Mesenchymal stem cell (in vitro differentiated cells and primary cell): Measurements from ENCODE around the gene ZNF107.

Experiments
- DNase-seq: peaks from one replicate; pipeline ENCODE4 v3.0.0-alpha.2; 2013
- H2AFZ ChIP-seq: one replicate; pipeline ENCODE4 v1.6.1; 2013; ENCODE audit warnings: low read depth, mild to moderate bottlenecking, control low read depth, inconsistent platforms, low read length, moderate library complexity
- H2AK5ac ChIP-seq: 2 replicates; pipeline ENCODE4 v1.6.1; 2013; ENCODE audit warnings: low read length, moderate library complexity, mild to moderate bottlenecking, inconsistent platforms; ENCODE audit not compliant: severe bottlenecking
- H2BK120ac ChIP-seq: one replicate; pipeline ENCODE4 v1.6.1; 2013; ENCODE audit warnings: low read depth, mild to moderate bottlenecking, inconsistent platforms, low read length, moderate library complexity
- H2BK12ac ChIP-seq, 2 experiments: one replicate each; pipeline ENCODE4 v1.6.1; 2013; ENCODE audit warnings: inconsistent platforms in 2 of 2, low read length in 2 of 2, mild to moderate bottlenecking in 2 of 2, moderate library complexity in 2 of 2, control low read depth in 1 of 2
- H2BK15ac ChIP-seq: one replicate; pipeline ENCODE4 v1.6.1; 2013; ENCODE audit warnings: mild to moderate bottlenecking, low read depth, inconsistent platforms; ENCODE audit not compliant: poor library complexity, severe bottlenecking
- H2BK5ac ChIP-seq: 2 replicates; pipeline ENCODE4 v1.6.1; 2013; ENCODE audit warnings: low read depth, mild to moderate bottlenecking, low read length, control low read depth, inconsistent platforms; ENCODE audit not compliant: poor library complexity, severe bottlenecking
- H3K14ac ChIP-seq, 2 experiments: one replicate each; pipeline ENCODE4 v1.6.1; 2013; ENCODE audit warnings: inconsistent platforms in 2 of 2, low read length in 2 of 2, control low read depth in 1 of 2, mild to moderate bottlenecking in 1 of 2, moderate library complexity in 1 of 2
- H3K18ac ChIP-seq, 2 experiments: one replicate each; pipeline ENCODE4 v1.6.1; 2013; ENCODE audit warnings: inconsistent platforms in 2 of 2, low read length in 2 of 2, control low read depth in 1 of 2, low read depth in 1 of 2, mild to moderate bottlenecking in 1 of 2
- H3K23ac ChIP-seq, 2 experiments: one replicate each; pipeline ENCODE4 v1.6.1; 2013; ENCODE audit warnings: inconsistent platforms in 2 of 2, low read length in 2 of 2, mild to moderate bottlenecking in 2 of 2, moderate library complexity in 2 of 2, control low read depth in 1 of 2
- H3K27ac ChIP-seq: 2 replicates; pipeline ENCODE4 v1.5.1; 2013; ENCODE audit warnings: mild to moderate bottlenecking, moderate library complexity, low read length, control low read depth, inconsistent platforms; ENCODE audit not compliant: poor library complexity, severe bottlenecking
- H3K27me3 ChIP-seq, 2 experiments: 2 replicates each; pipeline versions ENCODE4 v1.6.1 to v1.7.0; 2013; ENCODE audit warnings: low read length in 2 of 2, mild to moderate bottlenecking in 2 of 2, moderate library complexity in 2 of 2, control low read depth in 1 of 2, inconsistent platforms in 1 of 2; ENCODE audit not compliant: control insufficient read depth in 1 of 2, insufficient read depth in 1 of 2
- H3K36me3 ChIP-seq, 2 experiments: 2 replicates each; pipeline versions ENCODE4 v1.6.1 to v1.7.0; 2013; ENCODE audit warnings: low read length in 2 of 2, control low read depth in 1 of 2, inconsistent platforms in 1 of 2, low read depth in 1 of 2, mild to moderate bottlenecking in 1 of 2; ENCODE audit not compliant: insufficient read depth in 2 of 2, control insufficient read depth in 1 of 2
- H3K4ac ChIP-seq, 2 experiments: one replicate each; pipeline ENCODE4 v1.6.1; 2013; ENCODE audit warnings: inconsistent platforms in 2 of 2, low read length in 2 of 2, mild to moderate bottlenecking in 2 of 2, moderate library complexity in 2 of 2, control low read depth in 1 of 2, low read depth in 1 of 2
- H3K4me1 ChIP-seq: 2 replicates; pipeline ENCODE4 v1.6.1; 2013; ENCODE audit warnings: low read depth, low read length, control low read depth; ENCODE audit not compliant: control insufficient read depth, insufficient read depth
- H3K4me2 ChIP-seq: 2 replicates; pipeline ENCODE4 v1.6.1; 2013; ENCODE audit warnings: low read length, mild to moderate bottlenecking, inconsistent platforms; ENCODE audit not compliant: poor library complexity, severe bottlenecking
- H3K4me3 ChIP-seq, 2 experiments: 2 replicates each; pipeline versions ENCODE4 v1.5.1 to v1.7.0; 2013; ENCODE audit warnings: low read length in 2 of 2, mild to moderate bottlenecking in 2 of 2, control low read depth in 1 of 2, low read depth in 1 of 2; ENCODE audit not compliant: insufficient read depth in 1 of 2
- H3K79me1 ChIP-seq: replicated peaks from 2 replicates; pipeline ENCODE4 v1.6.1; 2013; ENCODE audit warnings: mild to moderate bottlenecking, control low read depth, low read length, inconsistent platforms; ENCODE audit not compliant: poor library complexity, severe bottlenecking
- H3K9ac ChIP-seq: 2 replicates; pipeline ENCODE4 v1.7.0; 2013; ENCODE audit warnings: mild to moderate bottlenecking, low read length, moderate library complexity
- H3K9me3 ChIP-seq: 2 replicates; pipeline ENCODE4 v1.7.0; 2013; ENCODE audit warnings: mild to moderate bottlenecking, low read length; ENCODE audit not compliant: control insufficient read depth
- H4K8ac ChIP-seq: one replicate; pipeline ENCODE4 v1.6.1; 2013; ENCODE audit warnings: inconsistent platforms, mild to moderate bottlenecking, low read length, moderate library complexity
- H4K91ac ChIP-seq: one replicate; pipeline ENCODE4 v1.6.1; 2013; ENCODE audit warnings: mild to moderate bottlenecking, low read length, inconsistent platforms
- WGBS: methylation state at CpG from one replicate; pipeline ENCODE4 v1.1.7; 2013; ENCODE audit warnings: mixed read lengths; 5-methylcytosine and 5-hydroxymethylcytosine counted together

ZNF107 gene

DNA sequence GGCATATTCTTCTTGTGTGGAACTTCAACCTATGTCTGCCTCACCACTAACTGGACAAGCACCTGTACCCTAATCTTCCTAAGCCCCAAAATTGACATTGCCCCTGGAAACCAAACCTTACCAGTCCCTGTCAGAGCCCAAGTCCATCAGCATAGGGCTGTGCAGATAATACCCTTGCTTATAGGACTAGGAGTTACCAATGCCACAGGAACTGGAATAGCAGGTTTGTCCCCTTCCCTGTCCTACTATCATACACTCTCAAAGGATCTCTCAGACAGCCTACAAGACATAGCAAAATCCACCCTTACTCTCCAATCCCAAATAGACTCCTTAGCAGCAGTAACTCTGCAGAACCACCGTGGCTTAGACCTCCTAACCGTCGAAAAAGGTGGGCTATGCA lies 19.8 kb downstream of the ZNF107 start:
- Histone ChIP-seq H3K23ac (no peak overlapping the region), H2BK15ac (no peak overlapping the region), H3K18ac (no peak overlapping the region), H3K4me1 (no peaks in the 10 kb centered on the region), H2BK5ac (no peak overlapping the region), H2BK12ac (no peak overlapping the region), H3K9me3 (peaks cover 96% of the 10 kb centered on the region), H4K91ac (no peak overlapping the region), H3K27me3 (no peaks in the 10 kb centered on the region), H2AFZ (no peak overlapping the region), H3K9ac (no peak overlapping the region), H2AK5ac (no peak overlapping the region), H3K36me3 (peaks cover 59 to 78% of the 10 kb centered on the region in 2 experiments), H3K14ac (no peak overlapping the region), H3K4me3 (peak overlapping the region in 1 of 2 experiments; percentile 10), H3K4me2 (no peak overlapping the region), H2BK120ac (no peak overlapping the region), H3K27ac (no peak overlapping the region), H4K8ac (no peak overlapping the region), H3K4ac (no peak overlapping the region), H3K79me1 (peaks cover 73% of the 10 kb centered on the region)
- 78% methylated on average over 3 of the region's 3 CpGs for WGBS
- DNase-seq: no peak

DNA sequence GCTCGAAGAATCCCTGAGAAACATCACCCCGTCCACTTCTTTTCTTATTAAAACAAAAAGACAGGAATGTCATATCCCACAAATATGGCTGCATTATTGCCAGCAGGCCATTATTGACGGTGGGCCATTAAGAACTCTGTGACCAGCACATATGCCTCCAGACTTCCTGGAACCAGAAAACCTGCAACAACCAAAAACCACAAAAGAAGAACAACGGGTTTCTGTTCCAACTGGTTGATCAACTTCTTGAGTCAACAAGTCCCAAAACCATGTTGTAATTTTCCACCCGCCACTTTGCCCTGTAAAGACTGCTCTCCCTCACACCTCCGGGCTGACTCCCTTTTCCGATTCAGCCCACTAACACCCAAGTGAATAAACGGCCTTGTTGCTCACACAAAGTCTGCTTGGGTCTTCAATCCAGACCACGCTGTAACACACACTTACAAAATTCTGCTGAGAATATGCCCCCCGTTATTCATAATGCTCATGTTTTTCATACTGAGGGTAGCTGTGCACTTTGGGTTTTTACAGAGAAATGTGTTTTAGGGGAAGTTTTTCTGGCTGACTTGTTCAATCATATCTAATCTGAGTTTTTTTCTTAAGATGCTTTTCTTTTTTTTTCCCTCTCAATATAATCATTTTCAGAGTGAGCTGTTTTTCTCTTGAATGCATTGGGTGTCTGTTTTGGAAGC lies 20.7 kb downstream of the ZNF107 start:
- no peak for DNase-seq
- Histone ChIP-seq H3K18ac (no peak overlapping the region), H3K23ac (no peak overlapping the region), H3K4me1 (no peaks in the 10 kb centered on the region), H3K9ac (no peak overlapping the region), H3K4me2 (no peak overlapping the region), H2BK12ac (no peak overlapping the region), H3K9me3 (peaks cover 94% of the 10 kb centered on the region), H3K36me3 (peaks cover 56 to 77% of the 10 kb centered on the region in 2 experiments), H3K14ac (no peak overlapping the region), H2BK5ac (no peak overlapping the region), H4K91ac (no peak overlapping the region), H2BK15ac (no peak overlapping the region), H3K4ac (no peak overlapping the region), H2AFZ (no peak overlapping the region), H2AK5ac (no peak overlapping the region), H3K4me3 (no peak overlapping the region), H3K79me1 (peaks cover 64% of the 10 kb centered on the region), H2BK120ac (no peak overlapping the region), H4K8ac (no peak overlapping the region), H3K27me3 (no peaks in the 10 kb centered on the region), H3K27ac (no peak overlapping the region)
- WGBS: 95% methylated on average over 10 of the region's 10 CpGs

DNA sequence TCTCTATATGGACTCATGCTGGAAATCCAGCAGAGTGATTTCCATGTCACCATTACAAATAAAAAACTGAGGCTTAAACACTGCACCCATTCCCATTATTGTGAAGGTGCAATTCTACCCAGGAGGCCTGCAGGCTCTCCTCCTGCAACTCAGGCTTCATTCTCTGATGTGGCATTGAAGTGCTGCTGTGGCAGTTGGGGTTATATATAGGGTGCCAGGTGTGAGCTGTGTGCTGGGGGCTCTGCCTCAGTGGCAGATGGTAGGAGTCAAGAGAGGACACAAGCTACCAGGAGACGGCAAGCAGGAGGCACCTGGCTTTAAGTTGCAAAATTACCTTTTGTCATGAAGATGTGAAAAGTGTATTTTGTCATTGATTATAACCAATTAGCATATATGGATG lies 21.3 kb downstream of the ZNF107 start:
- Histone ChIP-seq H2AFZ (no peak overlapping the region), H2AK5ac (no peak overlapping the region), H3K4ac (no peak overlapping the region), H3K18ac (no peak overlapping the region), H4K91ac (no peak overlapping the region), H3K27me3 (no peaks in the 10 kb centered on the region), H2BK5ac (no peak overlapping the region), H3K23ac (no peak overlapping the region), H3K27ac (no peak overlapping the region), H2BK120ac (no peak overlapping the region), H3K4me3 (no peak overlapping the region), H2BK15ac (no peak overlapping the region), H2BK12ac (no peak overlapping the region), H3K79me1 (peaks cover 58% of the 10 kb centered on the region), H3K4me1 (no peaks in the 10 kb centered on the region), H3K14ac (no peak overlapping the region), H3K9ac (no peak overlapping the region), H4K8ac (no peak overlapping the region), H3K4me2 (no peak overlapping the region), H3K9me3 (peaks cover 95% of the 10 kb centered on the region), H3K36me3 (peaks cover 51 to 77% of the 10 kb centered on the region in 2 experiments)
- DNase-seq: no peak
- WGBS: no CpG with 5 or more reads among the region's 1 CpG

DNA sequence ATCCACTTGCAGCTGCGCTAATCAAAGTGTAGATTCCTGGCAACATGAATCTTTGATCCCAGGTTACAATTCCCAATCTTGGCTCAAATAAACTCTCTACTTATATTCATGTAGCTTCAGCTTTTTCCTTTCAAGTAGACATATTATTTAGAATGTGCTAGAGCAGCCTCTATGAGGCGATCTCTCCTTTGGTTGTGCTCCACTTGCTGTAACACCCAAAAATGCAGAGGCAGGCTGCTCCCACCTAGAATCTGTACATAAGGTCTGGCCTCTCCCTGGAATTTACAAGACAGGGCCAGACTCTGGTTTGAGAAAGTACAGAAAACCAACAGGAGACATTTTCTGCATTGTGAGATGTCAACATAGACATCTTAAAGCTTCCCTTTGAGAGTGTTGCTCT lies 23.1 kb downstream of the ZNF107 start:
- H3K9ac ChIP-seq: no peak overlapping the region
- H2BK5ac ChIP-seq: no peak overlapping the region
- H4K8ac ChIP-seq: no peak overlapping the region
- no peak overlapping the region for H4K91ac ChIP-seq
- no peak overlapping the region for H3K4me2 ChIP-seq
- no peak overlapping the region for H3K18ac ChIP-seq
- no peak overlapping the region for H3K14ac ChIP-seq
- 100% methylated on average over 2 of the region's 2 CpGs for WGBS
- DNase-seq: no peak
- no peak overlapping the region for H2AFZ ChIP-seq
- H3K36me3 ChIP-seq: peaks cover 40 to 70% of the 10 kb centered on the region in 2 experiments
- no peak overlapping the region for H3K23ac ChIP-seq
- H2BK120ac ChIP-seq: no peak overlapping the region
- H3K4me3 ChIP-seq: no peak overlapping the region
- H2BK12ac ChIP-seq: no peak overlapping the region
- no peak overlapping the region for H3K4ac ChIP-seq
- no peak overlapping the region for H3K27ac ChIP-seq
- no peaks in the 10 kb centered on the region for H3K27me3 ChIP-seq
- H2BK15ac ChIP-seq: no peak overlapping the region
- H3K4me1 ChIP-seq: no peaks in the 10 kb centered on the region
- H3K9me3 ChIP-seq: peaks cover 90% of the 10 kb centered on the region
- H3K79me1 ChIP-seq: peaks cover 50% of the 10 kb centered on the region
- no peak overlapping the region for H2AK5ac ChIP-seq
